Breast epithelium (tissue), 3 donors: ENCODE data around the gene TMEM132D.

Experiments used
- CTCF ChIP-seq, 3 donors: fragments of 450-650 bp; IDR thresholded peaks; one replicate each; pipeline ENCODE4 v1.5.1; 2016 to 2017; ENCODE audit warnings: antibody characterized with exemption in 3 of 3, mild to moderate bottlenecking in 3 of 3, moderate library complexity in 3 of 3
- POLR2A ChIP-seq: fragments of 450-650 bp; IDR thresholded peaks from one replicate; pipeline ENCODE4 v1.6.1; 2016; ENCODE audit warnings: antibody characterized with exemption, mild to moderate bottlenecking, moderate library complexity

GRCh38 chr12:129246630-129247029 is 657.2 kb downstream of the TMEM132D start:
- TF ChIP-seq CTCF (IDR thresholded peaks at IDR 0.05): no peak
- TF ChIP-seq POLR2A: no peak
